ENCODE results near the gene SORL1.
"Not testable (repeated sequence)": the region's sequence is repeated elsewhere in the genome, so short reads cannot be mapped to it uniquely, and the experiment has no call there.

The SORL1 gene

DNA sequence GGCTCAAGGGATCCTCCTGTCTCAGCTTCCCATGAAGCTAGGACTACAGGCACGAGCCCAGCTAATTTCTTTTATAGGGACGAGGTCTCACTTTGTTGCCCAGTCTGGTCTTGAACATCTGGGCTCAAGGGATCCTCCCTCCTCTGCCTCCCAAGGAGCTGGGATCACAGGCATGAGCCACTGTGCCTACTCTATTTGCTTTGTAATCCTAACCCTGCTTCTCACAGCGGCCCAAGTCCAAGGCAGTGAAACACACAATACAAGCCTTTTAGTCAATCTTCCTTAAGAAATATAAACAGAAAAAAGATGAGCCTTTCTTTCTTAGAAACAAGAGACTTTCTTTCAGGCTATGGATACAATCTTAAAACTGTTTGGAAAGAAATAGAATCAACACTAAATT lies 115.9 kb downstream of the SORL1 start:
- no peak for DNase-seq

DNA sequence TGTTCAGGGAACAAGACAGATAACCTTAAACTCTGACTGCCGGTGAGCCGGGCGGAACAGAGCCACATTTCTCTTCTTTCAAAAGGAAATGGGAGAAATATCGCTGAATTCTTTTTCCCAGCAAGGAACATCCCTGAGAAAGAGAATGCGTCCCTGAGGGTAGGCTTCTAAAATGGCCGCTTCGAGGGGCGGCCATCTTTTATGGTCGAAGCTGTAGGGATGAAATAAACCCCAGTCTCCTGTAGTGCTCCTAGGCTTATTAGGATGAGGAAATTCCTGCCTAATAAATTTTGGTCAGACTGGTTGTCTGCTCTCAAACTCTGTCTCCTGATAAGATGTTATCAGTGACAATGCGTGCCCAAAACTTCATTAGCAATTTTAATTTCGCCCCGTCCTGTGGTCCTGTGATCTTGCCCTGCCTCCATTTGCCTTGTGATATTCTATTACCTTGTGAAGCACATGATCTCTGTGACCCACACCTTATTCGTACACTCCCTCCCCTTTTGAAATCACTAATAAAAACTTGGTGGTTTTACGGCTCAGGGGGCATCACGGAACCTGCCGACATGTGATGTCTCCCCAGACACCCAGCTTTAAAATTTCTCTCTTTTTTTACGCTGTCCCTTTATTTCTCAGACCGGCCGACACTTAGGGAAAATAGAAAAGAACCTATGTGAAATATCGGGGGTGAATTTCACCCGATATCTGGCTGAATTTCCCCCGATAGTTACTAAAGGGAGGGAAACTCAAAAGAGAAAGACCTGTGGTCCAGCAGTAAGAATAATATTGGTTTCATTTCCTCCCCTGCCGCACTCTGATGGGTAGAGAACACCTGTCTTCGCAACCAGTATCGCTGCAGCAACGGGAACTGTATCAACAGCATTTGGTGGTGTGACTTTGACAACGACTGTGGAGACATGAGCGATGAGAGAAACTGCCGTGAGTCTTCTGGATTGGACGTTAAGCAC lies 117.5 kb downstream of the SORL1 start:
- DNase-seq, result not testable (repeated sequence)

DNA sequence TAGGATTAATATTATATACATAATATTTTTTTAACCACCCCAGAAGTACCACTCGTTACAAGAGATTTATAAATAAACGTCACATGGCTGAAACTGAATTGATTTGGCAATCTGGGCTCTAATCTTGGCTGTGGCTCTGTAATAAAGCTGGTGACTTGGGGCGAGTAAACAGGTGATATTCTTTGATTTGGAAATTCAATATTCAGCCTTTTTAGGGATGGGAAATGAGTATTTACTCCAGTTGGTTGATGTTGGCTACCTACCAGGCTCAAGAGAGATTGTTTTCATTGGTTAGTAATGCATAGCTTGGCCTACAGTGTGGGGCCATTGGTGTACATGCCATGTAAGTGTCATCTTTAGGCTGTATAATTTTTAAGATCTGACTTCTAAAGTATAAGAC lies 118.3 kb downstream of the SORL1 start:
- no peak for DNase-seq

DNA sequence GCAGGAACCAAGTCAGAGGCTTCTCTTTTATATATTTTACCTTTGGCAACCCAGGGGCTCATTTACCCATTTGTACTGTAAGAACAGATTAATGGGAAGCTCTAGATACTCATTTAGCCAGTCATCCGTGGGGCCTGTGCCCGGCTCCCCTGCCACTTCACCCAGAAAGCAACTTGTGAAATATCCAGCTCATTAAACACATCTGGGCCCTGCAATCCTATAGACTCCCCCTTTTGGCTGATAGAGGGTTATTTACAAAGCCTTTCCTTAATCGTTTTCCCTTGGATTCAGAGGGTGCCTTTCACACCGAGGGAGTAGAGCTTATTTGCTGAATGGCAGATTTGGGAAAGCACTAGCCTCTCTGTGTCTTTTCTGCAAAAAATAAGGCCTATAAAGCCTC lies 119.4 kb downstream of the SORL1 start:
- no peak for DNase-seq

DNA sequence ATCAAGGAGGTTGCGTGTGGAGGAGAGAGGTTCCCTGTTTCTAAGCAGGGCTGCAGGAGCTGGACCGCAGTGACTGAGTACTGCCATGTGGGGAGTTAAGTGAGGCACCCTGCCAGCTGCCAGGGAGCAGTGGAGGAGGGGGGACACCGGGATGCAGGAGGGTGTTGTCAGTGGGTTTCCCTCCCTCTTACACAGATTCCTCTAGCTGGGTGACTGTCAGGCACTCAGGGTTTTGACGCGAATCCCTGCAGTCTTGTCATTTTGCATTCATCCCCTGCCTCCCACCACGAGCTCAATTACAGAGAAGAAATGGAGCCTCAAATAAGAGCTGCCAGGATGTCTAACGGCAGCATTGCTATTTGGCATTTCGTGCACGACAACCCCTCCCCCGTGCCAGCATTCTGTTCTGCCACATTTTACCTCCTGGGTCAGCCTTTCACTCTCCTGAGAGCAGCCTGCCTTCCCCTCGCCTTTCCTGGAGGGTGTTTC lies 120.5 kb downstream of the SORL1 start:
- no peak for DNase-seq

DNA sequence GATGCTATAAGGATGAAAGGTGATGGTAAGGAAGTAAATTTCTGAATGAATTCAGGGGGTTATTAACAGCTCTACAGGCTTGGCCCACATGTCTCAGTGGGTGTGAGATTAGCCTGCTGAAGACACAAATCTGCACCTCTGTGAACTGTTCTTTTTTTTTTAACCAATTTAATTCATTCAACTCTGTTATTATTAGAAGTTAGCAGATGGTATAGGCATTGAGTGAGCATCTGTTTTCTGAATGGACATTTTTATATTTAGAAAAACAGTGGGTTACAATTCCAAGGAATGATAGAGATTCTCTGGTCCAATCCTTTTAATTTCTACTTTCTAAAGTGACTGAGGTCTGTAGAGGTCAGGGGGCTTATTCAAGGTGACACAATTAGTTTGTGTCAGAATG lies 122.7 kb downstream of the SORL1 start:
- DNase-seq, result no peak

DNA sequence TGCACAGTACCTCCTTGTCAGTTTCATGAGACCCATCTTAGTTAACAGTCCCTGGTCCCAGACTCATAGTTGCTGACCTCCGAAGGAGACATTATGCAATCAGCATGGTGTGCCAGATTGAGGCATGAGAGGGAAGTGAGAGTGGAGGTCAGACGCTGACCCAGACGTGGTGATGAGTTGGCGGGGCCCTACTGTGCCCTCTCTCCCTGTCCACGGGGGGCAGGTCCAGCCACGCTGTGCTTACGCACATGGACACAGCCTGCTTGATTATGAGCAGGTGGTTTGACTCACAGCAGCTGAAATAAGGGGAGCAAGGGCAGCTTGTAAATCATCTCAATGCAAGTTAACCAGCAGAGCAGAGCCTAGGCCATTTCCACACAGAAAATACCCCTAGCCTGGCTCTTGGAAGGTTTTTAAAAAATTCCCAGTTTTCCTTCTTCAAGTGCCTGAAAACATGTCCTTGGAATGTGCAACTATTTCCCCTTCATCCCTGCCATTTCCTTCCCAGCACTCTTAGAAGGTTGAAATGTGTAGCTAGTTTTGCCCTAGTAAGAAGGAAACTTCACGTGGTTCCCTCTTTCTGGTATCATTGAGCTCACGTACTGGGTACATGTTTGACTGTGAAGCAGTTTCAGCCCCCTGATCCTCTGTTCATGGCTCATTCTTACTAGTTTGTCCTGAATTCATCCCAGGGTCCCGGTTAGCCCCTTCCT lies 123.3 kb downstream of the SORL1 start:
- no peak for DNase-seq

DNA sequence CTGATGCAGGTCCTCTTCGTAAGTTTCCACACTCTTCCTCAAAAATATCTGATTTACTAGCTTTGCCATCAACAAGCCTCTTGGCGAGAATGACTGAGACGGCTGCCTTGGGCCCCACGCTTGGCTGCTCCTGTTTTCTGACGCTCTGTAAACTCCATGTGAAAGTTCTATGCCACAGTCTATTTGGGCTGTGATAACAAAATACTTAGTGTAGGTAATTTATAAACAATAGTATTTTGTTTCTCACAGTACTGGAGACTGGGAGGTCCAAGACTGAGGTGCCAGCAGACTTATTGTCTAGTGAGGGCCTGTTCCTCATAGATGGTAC lies 123.8 kb downstream of the SORL1 start:
- DNase-seq, result no peak

DNA sequence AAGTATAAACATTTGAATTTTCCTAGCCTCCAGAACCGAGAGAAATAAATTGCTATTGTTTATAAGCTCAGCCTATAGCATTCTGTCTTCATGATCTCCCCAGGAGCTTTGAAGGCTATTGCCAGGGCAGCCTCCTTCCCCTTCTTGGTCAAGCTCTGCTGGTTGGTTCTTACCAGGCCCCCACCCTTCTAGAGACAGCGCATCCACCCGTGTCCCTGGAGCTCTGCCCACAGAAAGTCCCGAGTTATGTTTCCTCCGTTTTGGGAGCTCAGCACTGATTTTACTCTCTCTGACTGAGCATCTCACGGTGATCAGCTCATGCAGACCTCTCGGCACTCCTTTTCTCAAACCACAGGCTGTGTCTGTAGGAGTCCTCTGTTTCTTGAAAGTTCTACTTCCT lies 124.4 kb downstream of the SORL1 start:
- no peak for DNase-seq

DNA sequence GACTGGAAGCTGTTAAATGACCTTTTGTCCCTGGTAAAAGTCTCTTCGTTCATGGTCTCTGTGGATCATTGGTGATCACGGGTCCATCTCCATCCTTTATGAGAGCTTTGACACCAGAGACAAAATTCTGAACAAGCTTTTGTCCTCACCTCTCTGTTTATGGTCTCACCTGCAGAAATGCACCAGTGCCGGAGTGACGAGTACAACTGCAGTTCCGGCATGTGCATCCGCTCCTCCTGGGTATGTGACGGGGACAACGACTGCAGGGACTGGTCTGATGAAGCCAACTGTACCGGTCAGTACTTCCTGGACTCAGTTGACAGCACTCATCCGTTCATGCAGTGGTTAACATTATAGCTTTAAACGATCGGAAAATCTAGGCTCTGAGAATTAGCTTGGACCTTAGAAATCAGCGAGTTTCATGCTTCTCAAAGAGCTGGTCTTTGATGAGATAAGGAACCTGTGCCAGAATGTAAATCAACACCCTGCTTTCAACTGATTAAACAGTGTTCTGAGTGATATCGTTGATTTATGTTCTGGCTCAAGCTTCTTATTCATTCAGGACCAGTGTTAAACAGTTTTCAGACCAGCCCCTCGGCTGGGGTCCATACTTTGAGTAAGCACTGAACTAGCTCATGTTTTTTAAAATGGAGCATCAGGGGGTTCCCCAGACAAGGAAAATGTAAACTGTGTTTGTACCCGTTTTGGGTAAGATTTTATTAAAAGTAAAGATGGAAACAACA lies 125.2 kb downstream of the SORL1 start:
- no peak for DNase-seq

DNA sequence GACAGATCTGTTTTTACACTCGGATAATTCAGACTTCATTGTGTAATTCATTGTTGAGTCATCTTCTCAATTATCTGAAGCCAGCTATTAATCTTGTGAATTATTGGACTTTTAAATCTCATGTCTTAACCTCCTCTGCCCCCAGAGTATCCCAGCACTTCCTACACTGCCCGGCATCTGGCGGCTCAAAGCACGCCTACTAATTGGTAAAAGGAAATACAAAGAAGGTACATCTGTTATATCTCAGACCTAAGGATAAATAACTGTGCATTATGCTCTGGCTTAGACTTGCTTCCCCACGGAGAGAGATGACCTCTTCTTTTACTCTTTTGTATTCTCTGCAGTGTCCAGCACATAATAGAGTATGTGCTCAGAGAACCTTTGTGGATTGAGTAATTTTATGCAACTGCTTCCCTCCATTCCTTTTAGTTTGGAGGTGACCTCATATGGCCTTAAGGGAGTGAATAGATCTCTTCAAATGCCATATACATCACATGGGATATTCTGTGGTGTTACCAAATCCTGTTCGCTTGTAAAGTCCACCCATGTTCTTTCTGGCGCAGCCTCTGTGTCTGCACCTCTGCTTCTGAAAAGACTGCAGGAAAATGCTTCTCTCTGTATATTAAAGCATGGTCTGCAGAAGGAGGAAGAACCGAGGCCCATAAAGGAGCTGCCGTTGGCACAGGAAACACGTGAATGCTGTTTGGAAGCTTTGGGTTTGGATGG lies 126.3 kb downstream of the SORL1 start:
- DNase-seq, result no peak

DNA sequence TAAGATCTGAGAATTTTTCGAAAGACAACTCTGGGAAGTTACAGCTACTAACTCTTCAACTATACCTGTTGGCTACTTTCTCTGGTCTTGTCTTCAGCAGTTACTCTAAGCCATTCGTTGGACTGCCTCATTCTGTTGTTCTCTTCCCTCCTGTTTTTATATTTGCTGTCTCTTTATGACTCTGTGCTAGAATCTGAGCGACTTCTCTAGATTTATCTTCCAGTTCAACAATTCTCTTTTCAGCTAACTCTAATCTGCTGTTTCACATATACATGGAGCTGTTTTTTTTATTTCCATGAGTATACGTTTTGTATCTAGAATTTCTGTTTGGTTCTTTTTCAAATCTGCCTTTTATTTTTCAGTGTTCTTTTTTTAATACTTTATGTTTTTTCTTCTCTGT lies 128.0 kb downstream of the SORL1 start:
- DNase-seq, result no peak

DNA sequence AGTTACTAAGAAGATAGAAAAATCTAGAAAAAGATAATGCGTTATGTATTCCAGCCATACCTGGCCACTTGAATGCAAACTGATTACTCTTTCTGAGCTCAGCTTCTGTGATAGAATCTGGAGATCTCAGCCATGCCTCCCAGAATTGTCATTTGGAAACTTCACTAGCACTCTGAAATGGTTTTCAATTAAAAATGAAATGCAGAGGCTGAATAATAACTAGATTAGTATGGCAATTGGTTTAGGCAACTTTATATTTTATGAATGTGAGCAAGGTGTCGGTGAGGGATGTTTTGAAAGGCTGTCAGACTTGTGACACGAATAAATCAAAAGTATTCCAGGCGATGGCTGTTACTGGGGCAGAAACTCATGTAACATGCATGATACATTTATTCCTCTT lies 129.5 kb downstream of the SORL1 start:
- no peak for DNase-seq

DNA sequence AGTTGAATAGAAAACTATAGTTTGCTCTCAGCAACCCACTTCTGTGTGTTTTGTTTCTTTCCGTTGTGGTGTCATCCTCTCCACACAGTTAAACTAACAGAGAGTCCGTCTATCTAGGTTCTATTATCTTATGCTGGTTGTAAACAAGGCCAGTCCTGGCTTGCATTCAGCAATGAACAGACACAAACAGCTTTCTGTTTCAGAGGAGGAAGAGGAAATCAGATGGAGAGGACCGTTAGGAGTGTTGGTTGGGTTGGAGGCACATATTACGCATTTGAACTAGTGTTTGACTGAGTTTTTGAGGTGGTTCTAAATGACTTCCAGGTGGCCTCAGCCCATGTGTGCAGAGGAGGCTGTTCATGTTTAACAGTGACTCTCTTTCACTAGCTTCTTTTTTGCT lies 130.2 kb downstream of the SORL1 start:
- DNase-seq, result no peak

DNA sequence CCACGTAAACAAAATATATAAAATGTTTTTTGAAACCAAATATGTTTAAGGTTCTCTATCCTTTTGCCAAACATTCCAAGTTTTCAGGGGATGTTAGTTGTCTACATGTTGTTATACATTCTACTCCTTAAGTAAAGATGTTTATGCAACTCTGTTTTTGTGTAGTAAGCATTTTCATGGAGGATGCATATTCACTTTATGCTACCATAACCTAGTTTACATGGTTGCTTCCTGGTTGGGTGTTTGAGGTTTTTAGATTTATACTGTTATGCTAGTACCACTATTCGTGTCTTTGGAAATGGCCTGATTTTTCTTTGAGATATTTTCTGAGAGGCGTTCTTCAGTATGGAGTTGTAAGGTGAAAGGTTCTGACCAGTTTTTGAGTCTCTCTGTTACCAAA lies 131.7 kb downstream of the SORL1 start:
- no peak for DNase-seq

DNA sequence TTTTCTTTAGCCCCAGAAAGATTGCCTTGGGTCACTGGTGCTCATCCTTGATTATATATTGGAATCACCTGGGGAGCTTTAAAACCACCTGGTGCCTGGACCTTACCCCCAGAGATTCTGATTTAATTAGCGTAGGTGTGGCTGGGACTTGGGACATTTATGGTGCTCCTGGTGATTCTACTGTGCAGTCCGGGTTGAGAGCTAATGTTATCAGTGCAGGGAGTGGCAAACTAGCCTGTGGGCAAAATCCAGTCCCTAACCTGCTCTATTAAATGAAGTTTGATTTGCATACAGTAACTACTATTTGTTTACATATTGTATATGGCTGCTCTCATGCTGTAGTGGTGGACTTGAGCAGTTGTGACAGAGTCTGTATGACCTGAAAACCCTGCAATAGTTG lies 134.6 kb downstream of the SORL1 start:
- no peak for DNase-seq

DNA sequence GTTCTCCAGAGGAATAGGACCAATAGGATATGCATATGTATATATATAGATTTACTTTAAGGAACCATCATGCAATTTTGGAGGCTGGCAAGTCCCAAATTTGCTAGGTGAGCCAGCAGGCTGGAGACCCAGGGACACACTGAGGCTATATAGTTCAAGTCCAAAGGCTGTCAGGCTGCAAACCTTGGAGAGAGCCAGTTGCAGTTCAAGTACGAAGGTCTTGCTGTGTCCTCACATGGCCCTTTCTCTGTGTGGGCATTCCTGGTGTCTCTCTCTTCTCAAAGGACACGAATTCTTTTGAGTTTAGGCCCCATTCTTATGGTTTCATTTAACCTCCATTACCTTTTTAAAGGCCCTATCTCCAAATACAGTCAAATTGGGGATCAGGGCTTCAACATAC lies 135.1 kb downstream of the SORL1 start:
- no peak for DNase-seq

DNA sequence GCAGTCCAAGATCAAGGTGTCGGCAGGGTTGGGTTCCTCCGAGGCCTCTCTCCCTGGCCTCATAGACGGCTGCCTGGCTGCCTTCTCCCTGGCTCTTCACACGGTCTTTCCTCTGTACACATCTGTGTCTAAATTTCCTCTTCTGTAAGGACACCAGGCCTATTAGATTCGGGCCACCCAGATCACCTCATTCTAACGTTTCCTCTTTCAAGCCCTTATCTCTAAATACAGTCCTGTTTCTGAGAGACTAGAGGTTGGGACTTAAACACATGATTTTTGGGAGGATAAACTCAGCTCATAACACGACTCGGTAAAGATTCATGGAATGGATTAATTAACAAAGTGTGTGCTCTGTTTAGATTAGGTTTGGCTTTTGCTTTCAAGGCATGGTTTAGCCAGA lies 136.6 kb downstream of the SORL1 start:
- DNase-seq, result no peak

DNA sequence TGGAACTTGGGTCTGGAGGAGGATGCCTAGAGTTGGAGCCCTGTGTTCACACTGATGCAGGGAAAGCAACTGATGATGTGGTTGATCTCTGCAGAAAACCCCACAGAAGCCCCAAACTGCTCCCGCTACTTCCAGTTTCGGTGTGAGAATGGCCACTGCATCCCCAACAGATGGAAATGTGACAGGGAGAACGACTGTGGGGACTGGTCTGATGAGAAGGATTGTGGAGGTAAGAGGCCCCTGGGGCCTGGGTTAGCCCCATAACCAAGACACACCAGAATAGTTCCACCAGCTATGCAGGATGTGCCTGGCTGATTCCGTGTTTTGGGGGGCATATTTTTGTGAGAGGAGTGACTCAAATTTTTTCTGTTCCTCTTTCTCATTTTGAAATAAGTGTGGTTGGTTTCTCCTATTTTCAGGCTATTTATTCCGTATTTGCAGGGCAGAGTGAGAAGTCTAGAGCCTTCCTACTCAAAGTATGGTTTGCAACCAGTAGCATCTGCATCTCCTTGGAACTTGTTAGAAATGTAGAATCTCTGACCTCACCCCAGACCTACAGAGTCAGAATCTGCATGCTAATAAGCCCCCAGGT lies 137.9 kb downstream of the SORL1 start:
- no peak for DNase-seq

DNA sequence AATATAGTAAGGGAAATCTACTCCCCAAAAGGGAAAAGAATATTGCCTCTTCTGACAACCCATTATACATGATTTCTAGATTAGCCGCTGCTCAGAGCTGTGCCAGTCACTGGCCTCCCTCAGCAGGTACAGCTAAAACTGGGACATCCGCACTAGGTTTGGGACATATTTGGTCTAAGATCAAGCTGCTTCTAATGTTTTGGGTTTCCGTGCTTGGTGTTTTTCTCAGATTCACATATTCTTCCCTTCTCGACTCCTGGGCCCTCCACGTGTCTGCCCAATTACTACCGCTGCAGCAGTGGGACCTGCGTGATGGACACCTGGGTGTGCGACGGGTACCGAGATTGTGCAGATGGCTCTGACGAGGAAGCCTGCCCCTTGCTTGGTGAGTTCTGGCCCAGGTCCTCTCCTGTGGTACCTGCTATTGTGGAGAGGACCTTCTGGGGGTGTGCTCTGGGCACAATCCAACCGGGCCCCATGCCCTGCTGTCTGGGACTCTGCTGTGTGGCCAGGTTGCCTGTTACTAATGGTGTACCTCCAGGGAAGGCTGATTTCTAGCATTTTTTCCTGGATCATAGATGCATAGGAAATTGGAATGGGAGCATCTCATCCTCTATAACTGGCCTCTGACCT lies 138.8 kb downstream of the SORL1 start:
- no peak for DNase-seq

DNA sequence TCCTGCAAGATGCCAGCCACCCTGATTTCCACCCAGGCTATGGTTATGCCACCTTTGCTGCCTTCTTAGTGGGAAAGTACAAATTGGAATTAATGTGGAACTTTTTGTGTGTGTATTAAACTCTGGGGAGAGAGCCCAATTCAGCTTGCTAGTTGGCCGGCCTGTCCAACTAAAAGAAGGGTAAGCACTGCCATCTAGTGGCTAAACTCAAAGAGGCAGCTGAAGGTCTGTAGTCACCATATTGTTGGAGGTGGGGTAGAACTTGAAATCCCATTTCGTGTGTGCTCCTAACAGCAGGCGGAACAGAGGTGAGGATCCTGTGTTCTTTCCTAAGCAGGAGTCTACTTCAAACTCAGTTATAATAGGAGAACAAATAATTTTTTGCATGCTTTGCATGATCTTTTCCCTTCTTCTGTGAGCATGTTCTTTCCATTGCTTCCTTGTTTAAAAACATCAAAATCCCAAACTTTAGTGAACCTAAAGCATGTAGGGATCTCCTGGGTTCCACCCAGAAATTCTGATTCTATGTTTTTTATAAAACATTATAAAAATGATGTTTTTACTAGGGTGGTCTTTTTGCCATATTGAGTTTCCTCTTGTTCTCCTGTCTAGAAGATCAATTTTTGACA lies 139.4 kb downstream of the SORL1 start:
- peak; percentile 67 for DNase-seq

DNA sequence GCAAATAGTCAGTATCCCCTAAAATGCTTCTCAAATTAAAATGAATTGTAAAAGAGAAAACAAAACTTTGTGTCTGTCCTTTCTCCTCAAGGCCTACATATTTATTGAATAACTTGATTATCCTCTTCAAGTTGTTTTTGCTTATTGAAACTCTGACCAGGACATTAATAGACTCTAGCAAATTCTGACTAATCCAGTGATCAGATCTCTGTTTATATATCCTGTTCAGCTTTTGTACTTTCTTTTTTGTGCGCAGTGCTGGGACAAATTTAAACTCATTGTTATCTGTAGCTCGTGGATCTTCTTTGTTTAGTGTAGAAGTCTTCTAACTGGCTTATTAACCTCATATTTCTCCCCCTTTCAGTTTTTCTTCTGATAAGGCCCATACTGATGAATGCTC lies 140.6 kb downstream of the SORL1 start:
- DNase-seq, result no peak
